HG03469 (cell line): ENCODE data around the gene TNIP1.

Experiments
- ATAC-seq: cut with Tn5 transposase; IDR thresholded peaks from one replicate; pipeline ENCODE4 v1.9.1; 2021; ENCODE audit warnings: mild to moderate bottlenecking, moderate library complexity, moderate number of reproducible peaks; ENCODE audit not compliant: unreplicated experiment

TNIP1 gene

GRCh38 chr5:151005950-151006576 lies 74.8 kb downstream of the TNIP1 start:
- ATAC-seq, result no peak

DNA sequence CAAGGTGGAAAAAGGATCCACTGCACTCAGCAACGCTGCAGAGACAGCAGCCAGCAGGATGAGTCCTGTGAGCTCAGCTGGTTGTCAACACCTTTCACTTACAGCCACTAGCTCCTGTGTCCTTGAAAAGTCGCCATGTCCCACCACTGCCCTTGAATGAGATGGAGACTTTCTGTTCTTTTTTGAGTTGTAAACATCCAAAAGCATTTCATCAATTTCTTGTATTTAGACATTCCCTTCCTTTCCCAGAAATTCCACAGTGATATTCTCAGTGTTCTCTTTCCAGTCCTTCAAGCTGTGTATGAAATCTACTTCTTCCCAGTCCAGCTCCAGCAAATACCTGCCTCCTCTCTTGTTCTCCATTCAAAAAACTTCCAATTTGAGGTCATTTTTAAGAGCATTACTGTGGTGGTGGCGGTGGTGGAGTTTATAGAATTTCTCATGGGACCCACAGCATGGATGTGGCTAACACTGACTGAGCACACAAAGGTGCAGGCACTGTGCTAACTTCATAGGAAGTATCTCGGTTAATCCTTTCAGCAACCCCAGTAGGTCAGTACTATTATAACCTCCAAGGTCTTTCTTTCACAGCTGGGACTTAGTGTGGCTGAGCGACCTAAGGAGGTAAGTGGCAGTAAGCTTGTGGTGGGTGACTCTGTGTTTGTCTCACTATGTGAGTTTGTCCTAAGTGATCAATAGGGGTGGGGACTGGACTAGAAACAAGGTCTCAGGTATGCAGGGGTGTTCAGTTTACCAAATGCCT lies 75.5 kb downstream of the TNIP1 start:
- ATAC-seq, result no peak

GRCh38 chr5:151004499-151004898 lies 76.3 kb downstream of the TNIP1 start:
- ATAC-seq, result no peak

DNA sequence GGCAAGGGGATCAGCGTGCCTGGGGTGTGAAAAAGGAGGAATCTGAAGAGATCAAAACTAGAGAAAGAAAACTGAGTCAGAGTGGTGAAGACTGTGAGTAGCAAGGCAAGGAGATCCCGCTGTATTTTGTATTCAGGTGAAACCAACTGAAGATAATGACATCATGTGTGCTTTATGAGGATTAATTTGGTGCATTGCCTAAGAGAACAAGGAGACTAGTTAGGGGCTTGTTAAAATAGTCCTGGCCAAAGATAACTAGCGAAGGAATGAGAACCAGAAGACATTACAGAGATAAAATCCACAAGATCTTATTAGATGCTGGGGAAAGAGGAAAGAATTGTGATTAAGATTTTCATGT lies 77.4 kb downstream of the TNIP1 start:
- no peak for ATAC-seq

DNA sequence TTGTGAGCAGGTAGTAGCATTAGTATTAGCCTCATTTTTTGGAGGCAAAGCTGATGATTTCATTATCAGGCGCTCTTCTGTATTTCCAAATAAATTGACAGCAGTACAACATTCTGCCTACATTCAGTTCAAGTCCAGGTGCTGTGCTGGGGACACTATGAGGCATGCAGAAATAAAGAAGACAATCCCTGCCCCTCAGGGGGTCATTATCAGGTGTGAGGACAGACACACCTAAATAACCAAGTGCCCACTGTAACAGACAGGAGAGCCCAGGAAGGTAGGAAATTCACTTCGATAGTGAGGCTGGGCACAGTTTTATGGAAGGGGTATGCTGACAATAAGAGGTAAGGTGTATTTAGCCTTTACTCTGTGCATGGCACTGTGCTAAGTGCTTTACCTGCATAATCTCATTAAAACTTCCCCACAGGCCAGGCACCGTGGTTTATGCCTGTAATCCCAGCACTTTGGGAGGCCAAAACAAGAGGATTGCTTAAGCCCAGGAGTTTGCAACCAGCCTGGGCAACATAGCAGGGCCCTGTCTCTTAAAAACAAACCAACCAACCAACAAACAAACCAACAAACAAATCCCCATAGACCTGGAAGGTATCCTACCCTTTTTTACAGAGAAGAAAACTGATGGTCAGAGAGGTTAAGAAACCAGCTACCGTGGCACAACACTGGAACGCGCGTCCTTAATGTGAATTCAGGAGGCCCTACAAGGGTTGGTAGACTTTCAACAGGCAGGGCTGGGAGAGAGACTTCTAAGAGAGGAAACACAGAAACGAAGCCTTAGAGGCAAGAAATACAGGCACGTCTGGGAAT lies 77.9 kb downstream of the TNIP1 start:
- no peak for ATAC-seq

GRCh38 chr5:151002250-151002649 lies 78.6 kb downstream of the TNIP1 start:
- ATAC-seq, result no peak

DNA sequence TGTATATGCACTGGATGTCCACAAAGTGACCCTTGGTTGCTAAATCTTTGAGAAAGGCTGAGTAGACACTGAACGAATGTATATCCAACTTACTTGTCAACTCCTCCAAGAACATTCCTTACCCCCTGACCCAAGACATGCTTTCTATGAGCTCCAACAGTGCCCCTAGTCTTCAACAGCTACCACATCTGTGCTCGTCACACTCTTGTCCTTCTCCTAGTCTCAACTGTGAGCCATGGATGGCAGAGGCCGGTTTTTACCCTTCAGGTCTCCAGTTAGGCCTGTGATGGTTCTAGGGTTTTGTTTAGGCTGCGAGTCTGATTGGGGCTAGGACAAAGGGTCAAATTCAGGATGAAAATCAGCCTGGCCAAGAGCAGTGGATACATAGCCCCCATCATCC lies 79.4 kb downstream of the TNIP1 start:
- ATAC-seq, result no peak

DNA sequence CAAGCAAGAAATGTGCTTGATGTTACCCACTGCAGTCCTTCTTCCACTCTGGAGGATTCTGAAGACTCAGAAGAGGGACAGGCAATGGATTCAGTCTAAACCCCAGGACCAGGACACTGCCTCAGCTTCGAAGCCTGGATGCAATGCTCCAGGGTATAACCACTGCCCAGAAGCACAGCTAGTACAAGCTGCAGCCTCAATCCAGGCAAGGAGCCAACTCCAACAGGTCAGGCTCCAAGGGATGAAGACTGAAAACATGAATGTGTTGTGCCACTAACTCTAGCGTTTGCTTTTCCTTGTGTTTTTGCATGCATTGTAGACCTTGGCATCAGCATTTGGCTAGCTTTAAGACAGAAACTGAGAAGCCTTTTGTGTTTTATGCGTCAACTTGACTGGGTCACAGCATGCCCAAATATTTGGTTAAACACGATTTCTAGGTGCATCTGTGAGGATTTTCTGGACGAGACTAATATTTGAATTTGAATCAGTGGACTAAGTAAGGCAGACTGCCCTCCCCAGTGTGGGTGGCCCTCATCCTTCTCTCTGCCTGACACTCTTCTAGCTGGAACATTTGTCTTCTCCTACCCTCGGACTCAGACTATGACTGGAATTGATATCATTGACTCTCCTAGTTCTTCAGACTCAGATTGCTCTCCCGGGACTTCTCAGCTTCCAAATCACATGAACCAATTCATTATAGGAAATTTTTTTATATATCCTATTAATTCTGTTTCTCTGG lies 81.0 kb downstream of the TNIP1 start:
- no peak for ATAC-seq

DNA sequence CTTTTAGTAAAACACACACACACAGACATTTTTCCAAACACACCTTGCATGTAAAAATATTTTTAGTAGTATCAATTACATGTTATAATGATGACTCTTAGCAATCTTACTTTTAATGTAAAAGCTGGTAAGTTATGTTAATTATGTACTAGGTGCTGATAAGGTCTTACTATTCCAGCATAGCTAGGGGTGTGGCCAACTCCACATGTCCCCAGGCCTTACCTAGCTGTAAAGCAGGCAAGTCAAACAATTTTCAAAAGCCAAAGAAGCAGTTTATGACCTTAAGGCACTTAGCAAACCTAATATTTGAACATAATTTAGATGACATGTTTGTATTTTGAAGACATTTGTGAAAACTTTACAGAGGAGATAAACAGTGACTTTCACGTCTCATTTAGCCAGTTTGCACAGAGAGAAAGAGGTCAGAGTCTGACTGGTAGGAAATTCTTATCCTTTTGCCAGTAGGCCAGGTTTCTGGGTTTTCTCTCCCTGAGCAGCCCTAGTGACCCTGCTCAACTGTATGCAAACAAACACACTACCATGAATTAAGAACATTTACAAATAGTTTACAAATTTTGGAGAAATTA lies 86.9 kb downstream of the TNIP1 start:
- ATAC-seq, result no peak

- ATAC-seq, result no peak
Measured at GRCh38 chr5:150993422-150993821, 87.4 kb downstream of the TNIP1 start.

DNA sequence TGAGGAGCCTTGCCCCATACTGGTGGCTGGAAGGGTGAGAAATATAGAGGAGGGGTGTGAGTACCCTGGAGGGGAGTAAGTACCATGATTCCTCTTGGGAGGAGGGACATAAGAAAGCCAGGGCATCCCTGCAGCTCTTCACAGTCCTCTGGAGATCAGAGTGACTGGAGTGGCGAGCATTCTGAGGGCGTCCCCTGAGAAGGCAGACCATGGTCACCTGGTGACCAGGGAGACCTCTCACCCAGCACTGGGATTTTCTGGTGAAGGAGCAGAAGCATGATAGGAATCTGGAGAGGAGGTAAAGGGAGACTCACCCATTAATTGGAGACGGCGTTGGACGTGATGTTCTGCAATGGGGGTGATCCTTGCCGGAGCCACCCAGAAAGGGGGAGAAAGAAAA lies 88.1 kb downstream of the TNIP1 start:
- no peak for ATAC-seq

GRCh38 chr5:150989695-150990094 lies 91.1 kb downstream of the TNIP1 start:
- no peak for ATAC-seq

DNA sequence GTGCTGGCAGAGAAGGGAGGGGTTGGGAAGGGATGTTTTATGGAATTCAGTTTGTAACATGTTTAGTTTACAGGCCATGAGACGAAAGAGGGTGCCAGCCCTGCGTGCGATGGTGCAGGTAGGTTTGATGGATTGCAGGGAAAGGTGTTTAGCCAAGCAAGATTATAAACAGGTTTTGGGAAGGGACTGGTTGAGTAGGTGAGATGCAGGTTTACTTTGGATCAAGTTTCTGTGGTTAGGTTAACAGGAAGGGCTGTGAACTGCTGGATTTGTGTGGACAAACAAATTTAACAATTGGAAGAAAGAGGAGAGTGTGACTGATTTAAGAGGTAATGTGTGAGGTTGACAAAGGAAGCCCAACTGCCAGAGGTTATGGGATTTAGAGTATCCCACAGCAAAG lies 93.1 kb downstream of the TNIP1 start:
- no peak for ATAC-seq
